GM18858 (cell line): ENCODE data around the gene RABL2A.
"Not testable (repeated sequence)": the region's sequence is repeated elsewhere in the genome, so short reads cannot be mapped to it uniquely, and the experiment has no call there.

Experiments
- ATAC-seq: cut with Tn5 transposase; IDR thresholded peaks from one replicate; pipeline ENCODE4 v1.9.1; 2021; ENCODE audit not compliant: unreplicated experiment

The RABL2A gene

GRCh38 chr2:113679457-113679856 lies 52.4 kb downstream of the RABL2A start:
- ATAC-seq, result no peak

- ATAC-seq, result no peak
Measured at GRCh38 chr2:113685471-113685870, 58.4 kb downstream of the RABL2A start.

GRCh38 chr2:113686537-113686936 lies 59.5 kb downstream of the RABL2A start:
- no peak for ATAC-seq

GRCh38 chr2:113690871-113691270 lies 63.8 kb downstream of the RABL2A start:
- ATAC-seq, result not testable (repeated sequence)
